Airway epithelial cell (primary cell): Measurements from ENCODE around the gene CBLC. TPM values are rescaled to one million over a fixed set of nuclear protein-coding genes. Genes with fewer than 3 reads are reported as not detected.

Experiments used
- total RNA-seq: library from RNA; depleted of rRNA; stranded (reverse); fragments of >200 nt; gene quantifications from 2 replicates; pipeline ENCODE4 v1.2.3, GENCODE V29; 2015

The CBLC gene, protein sequence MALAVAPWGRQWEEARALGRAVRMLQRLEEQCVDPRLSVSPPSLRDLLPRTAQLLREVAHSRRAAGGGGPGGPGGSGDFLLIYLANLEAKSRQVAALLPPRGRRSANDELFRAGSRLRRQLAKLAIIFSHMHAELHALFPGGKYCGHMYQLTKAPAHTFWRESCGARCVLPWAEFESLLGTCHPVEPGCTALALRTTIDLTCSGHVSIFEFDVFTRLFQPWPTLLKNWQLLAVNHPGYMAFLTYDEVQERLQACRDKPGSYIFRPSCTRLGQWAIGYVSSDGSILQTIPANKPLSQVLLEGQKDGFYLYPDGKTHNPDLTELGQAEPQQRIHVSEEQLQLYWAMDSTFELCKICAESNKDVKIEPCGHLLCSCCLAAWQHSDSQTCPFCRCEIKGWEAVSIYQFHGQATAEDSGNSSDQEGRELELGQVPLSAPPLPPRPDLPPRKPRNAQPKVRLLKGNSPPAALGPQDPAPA
- 86.0 and 97.3 TPM in 2 replicates for total RNA-seq

DNA sequence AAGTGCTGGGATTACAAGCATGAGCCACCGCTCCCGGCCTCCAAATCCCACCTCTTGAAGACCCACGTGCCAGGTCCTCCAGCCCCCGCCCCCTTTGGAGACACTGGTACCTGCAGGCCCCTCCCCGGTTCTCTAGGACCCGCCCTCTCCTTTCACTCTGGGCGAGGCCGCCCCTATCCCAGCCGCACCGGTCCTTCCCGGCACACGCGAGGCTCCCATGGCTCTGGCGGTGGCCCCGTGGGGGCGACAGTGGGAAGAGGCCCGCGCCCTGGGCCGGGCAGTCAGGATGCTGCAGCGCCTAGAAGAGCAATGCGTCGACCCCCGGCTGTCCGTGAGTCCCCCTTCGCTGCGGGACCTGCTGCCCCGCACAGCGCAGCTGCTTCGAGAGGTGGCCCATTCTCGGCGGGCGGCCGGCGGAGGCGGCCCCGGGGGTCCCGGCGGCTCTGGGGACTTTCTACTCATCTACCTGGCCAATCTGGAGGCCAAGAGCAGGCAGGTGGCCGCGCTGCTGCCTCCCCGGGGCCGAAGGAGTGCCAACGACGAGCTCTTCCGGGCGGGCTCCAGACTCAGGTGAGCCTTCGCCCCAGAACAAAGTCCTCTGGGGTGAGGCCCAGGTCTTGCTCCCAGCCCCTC lies at the start of gene CBLC:
CBLC (plus strand) TSS at position 176 of the 633 bp plus-strand sequence; CDS start at position 218, 42 bp downstream.

DNA sequence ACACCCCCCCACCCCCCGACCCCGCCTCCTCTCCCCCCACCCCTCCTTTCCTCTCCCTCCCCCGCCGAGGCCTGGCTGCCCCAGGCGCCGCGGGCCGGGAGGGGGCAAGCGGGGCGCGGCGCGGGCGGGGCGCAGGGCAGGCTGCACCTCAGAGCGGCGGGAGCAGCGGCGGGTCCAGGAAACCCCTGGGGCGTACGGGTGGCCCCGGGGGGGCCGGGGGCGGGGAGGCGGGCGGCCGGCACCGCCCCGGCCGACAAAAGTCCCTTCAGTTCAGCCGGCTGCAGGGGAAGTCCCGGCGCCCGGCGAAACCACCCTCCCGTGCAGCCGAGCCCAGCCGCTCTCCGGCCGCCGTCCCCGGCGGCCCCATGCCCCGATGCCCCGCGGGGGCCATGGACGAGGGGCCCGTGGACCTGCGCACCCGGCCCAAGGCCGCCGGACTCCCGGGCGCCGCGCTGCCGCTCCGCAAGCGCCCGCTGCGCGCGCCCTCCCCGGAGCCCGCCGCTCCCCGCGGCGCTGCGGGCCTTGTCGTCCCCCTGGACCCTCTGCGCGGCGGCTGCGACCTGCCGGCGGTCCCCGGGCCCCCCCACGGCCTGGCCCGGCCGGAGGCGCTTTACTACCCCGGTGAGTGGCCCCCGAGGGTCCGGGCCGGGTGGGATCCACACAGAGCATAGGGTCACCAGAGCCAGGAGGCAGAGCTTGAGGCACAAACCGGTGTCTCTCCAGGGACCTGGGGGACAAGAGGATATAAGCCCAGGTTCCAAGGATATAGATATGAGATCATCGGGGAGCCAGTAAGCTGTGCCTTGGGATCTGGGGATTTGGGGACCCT lies 29.1 kb upstream of the CBLC start, which contains the start of gene BCL3:
BCL3 (plus strand) TSS at position 283 of the 829 bp plus-strand sequence; CDS start at position 366, 83 bp downstream.

DNA sequence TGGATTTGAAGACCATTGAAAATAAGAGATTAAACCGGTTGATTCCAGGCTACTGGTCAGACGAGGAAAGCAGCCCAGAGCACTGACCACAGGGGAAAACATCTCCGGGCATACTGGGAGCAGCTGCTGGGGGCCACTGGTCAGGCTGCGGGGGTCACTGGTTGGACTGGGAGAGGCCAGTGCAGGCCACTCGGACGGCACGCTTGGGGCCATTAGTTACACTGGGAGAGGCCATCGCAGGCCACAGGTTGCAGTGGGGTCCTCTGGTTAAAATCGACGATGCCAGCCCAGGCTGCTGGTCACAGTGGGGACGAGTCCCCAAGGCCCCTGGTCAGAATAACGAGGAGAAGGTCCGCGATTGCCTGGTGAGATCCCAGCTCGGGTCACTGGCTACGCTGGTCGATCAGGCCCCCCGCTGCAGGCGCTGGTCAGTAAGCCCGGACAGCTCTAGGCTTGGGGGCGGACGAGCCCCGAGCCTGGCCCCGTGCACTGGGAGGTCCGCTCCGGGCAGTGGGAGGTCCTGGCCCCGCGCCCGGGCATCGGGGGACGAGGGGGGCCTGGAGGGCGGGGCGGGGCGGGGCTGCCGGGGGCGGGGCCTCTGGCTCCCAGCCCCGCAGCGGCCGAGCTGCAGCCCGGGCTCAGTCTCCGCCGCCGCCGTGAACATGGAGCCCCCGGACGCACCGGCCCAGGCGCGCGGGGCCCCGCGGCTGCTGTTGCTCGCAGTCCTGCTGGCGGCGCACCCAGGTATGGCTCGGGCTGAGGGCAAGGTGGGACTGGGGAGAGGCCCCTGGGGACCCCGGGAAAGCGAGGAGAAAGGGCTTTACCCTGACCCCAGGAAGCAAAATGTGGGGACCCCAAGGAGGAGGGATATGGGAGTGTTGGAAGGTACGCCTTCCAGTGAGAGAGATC lies 31.0 kb downstream of the CBLC start, which contains the start of gene BCAM:
BCAM (plus strand) TSS at position 641 of the 909 bp plus-strand sequence; CDS start at position 663, 22 bp downstream.

DNA sequence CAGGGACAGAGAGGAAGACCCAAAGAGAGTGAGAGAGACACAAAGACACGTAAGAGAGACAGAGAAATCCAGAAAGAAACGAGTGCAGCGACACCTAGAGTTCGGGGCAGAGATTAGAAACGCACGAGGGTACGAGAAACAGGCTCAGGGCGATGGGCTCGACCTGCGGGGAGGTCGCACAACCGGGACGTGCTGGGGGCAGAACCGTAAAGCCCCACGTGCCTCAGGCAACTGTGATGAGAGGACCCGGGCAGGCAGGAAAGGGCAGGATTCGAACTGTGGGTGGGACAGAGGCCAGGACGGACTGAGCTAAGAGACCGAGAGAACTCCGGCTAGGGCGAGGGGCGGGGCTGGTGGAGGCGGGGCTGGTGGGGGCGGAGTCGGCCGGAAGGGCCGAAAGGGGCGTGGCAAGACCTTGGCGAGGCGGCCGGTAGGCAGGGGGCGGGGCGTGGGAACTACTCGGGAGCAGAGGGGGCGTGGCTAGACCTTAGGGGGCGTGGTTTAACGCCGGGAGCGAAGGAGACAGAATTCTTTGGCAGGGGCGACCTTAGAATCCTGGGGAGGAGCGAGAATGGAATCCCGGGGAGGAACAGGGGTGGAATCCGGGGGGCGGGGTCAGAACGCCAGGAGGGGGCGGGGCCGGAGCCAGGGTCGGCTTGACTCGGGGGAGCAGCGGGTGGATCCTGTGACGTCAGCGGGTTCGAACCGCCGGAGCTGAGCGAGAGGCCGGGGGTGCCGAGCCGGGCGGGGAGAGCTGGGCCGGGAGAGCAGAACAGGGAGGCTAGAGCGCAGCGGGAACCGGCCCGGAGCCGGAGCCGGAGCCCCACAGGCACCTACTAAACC lies 68.1 kb downstream of the CBLC start, which contains the start of gene NECTIN2:
NECTIN2 (plus strand) TSS at position 686 of the 843 bp plus-strand sequence. CDS start 229 bp downstream, outside the sequence.

Other genes starting within 250 kb of the CBLC start
- not detected in 2 replicates for gene CEACAM20, start 248.2 kb upstream of the CBLC start, total RNA-seq
- not detected in 2 replicates for gene IGSF23, start 164.3 kb upstream of the CBLC start, total RNA-seq
- 39.2 and 58.8 TPM in 2 replicates for gene PVR, start 134.0 kb upstream of the CBLC start, total RNA-seq
- gene CEACAM19, start 106.4 kb upstream of the CBLC start, total RNA-seq: 4.4 and 7.8 TPM in 2 replicates
- gene CEACAM16, start 78.7 kb upstream of the CBLC start, total RNA-seq: not detected in 2 replicates
- 31.5 and 32.9 TPM in 2 replicates for gene BCL3, start 29.2 kb upstream of the CBLC start, total RNA-seq
- 97.8 and 99.6 TPM in 2 replicates for gene BCAM, start 31.2 kb downstream of the CBLC start, total RNA-seq
- gene NECTIN2, start 68.4 kb downstream of the CBLC start, total RNA-seq: 100 and 128 TPM in 2 replicates
- gene TOMM40, start 113.4 kb downstream of the CBLC start, total RNA-seq: 120 and 125 TPM in 2 replicates
- 35.7 and 44.7 TPM in 2 replicates for gene APOE, start 127.9 kb downstream of the CBLC start, total RNA-seq
- gene APOC1, start 136.7 kb downstream of the CBLC start, total RNA-seq: 5.4 and 10.5 TPM in 2 replicates
- not detected in 2 replicates for gene APOC4, start 164.3 kb downstream of the CBLC start, total RNA-seq
- not detected in 2 replicates for gene APOC2, start 168.2 kb downstream of the CBLC start, total RNA-seq
- 36.0 and 62.6 TPM in 2 replicates for gene CLPTM1, start 177.5 kb downstream of the CBLC start, total RNA-seq
- gene RELB, start 223.6 kb downstream of the CBLC start, total RNA-seq: 4.8 and 8.2 TPM in 2 replicates